Liver (tissue), 9 donors: Measurements from ENCODE around the gene SLC9A3. TPM values are rescaled to one million over a fixed set of nuclear protein-coding genes. Genes with fewer than 3 reads are reported as not detected.

Experiments used
- DNase-seq: peaks from one replicate; pipeline ENCODE4 v3.0.0-alpha.2; 2017; ENCODE audit warnings: low spot score
- H3K27ac ChIP-seq, 2 donors: one replicate each; pipeline ENCODE4 v1.7.0; 2013; ENCODE audit warnings: inconsistent platforms in 2 of 2, low read length in 2 of 2, control low read depth in 1 of 2, low read depth in 1 of 2, mild to moderate bottlenecking in 1 of 2
- H3K27me3 ChIP-seq, 4 donors: one replicate each; pipeline versions ENCODE4 v1.6.1 to v1.7.0; 2013; ENCODE audit warnings: low read length in 3 of 4, inconsistent platforms in 1 of 4, mild to moderate bottlenecking in 1 of 4, moderate library complexity in 1 of 4; ENCODE audit not compliant: control insufficient read depth in 4 of 4, insufficient read depth in 4 of 4
- H3K36me3 ChIP-seq, 4 donors: one replicate each; pipeline versions ENCODE4 v1.6.1 to v1.7.0; 2013; ENCODE audit warnings: low read length in 3 of 4, mild to moderate bottlenecking in 3 of 4, low read depth in 1 of 4, moderate library complexity in 1 of 4; ENCODE audit not compliant: control insufficient read depth in 4 of 4, insufficient read depth in 3 of 4
- H3K4me1 ChIP-seq, 4 donors: one replicate each; pipeline versions ENCODE4 v1.6.1 to v1.7.0; 2013; ENCODE audit warnings: low read length in 3 of 4, mild to moderate bottlenecking in 3 of 4, moderate library complexity in 1 of 4; ENCODE audit not compliant: control insufficient read depth in 4 of 4, insufficient read depth in 4 of 4
- H3K4me3 ChIP-seq, 3 donors: one replicate each; pipeline versions ENCODE4 v1.6.1 to v1.7.0; 2013; ENCODE audit warnings: low read length in 3 of 3, control low read depth in 1 of 3, low read depth in 1 of 3, mild to moderate bottlenecking in 1 of 3
- H3K9ac ChIP-seq, 2 donors: one replicate each; pipeline ENCODE4 v1.7.0; 2013; ENCODE audit warnings: low read length in 2 of 2, mild to moderate bottlenecking in 2 of 2, moderate library complexity in 2 of 2, control low read depth in 1 of 2, low read depth in 1 of 2
- H3K9me3 ChIP-seq, 4 donors: one replicate each; pipeline versions ENCODE4 v1.6.1 to v1.7.0; 2013; ENCODE audit warnings: low read length in 3 of 4; ENCODE audit not compliant: control insufficient read depth in 4 of 4
- CTCF ChIP-seq: fragments of 150-350 bp; IDR thresholded peaks from 2 replicates; pipeline ENCODE4 v1.5.1; 2017; ENCODE audit warnings: improper control_type of control experiment, low read depth, low read length; ENCODE audit not compliant: missing input control
- EGR1 ChIP-seq, 2 donors: IDR thresholded peaks; 2 replicates each; pipeline ENCODE4 v1.6.1; 2016 to 2018; ENCODE audit warnings: antibody characterized with exemption in 2 of 2, low read depth in 2 of 2
- FOXA1 ChIP-seq: IDR thresholded peaks from 2 replicates; pipeline ENCODE4 v1.6.1; 2016; ENCODE audit warnings: antibody characterized with exemption
- FOXA2 ChIP-seq: IDR thresholded peaks from 2 replicates; pipeline ENCODE4 v1.6.1; 2016; ENCODE audit warnings: antibody characterized with exemption
- GABPA ChIP-seq, 2 donors: IDR thresholded peaks in 1 of 2; conservative IDR thresholded peaks in 1 of 2; 2 replicates each; pipeline ENCODE4 v1.6.1; 2016; ENCODE audit warnings: antibody characterized with exemption in 2 of 2, mild to moderate bottlenecking in 1 of 2, moderate library complexity in 1 of 2
- HNF4A ChIP-seq, 2 donors: conservative IDR thresholded peaks; 2 replicates each; pipeline ENCODE4 v1.6.1; 2016; ENCODE audit warnings: antibody characterized with exemption in 2 of 2, mild to moderate bottlenecking in 2 of 2
- HNF4G ChIP-seq: IDR thresholded peaks from 2 replicates; pipeline ENCODE4 v1.6.1; 2016; ENCODE audit warnings: antibody characterized with exemption
- JUND ChIP-seq, 2 donors: IDR thresholded peaks; 2 replicates each; pipeline ENCODE4 v1.6.1; 2016; ENCODE audit warnings: antibody characterized with exemption in 2 of 2
- MAX ChIP-seq: IDR thresholded peaks from 2 replicates; pipeline ENCODE4 v1.6.1; 2016; ENCODE audit warnings: antibody characterized with exemption
- NR2F2 ChIP-seq: IDR thresholded peaks from 2 replicates; pipeline ENCODE4 v1.6.1; 2016; ENCODE audit warnings: antibody characterized with exemption
- RAD21 ChIP-seq, 2 donors: IDR thresholded peaks; 2 replicates each; pipeline ENCODE4 v1.6.1; 2016; ENCODE audit warnings: antibody characterized with exemption in 2 of 2, mild to moderate bottlenecking in 2 of 2
- REST ChIP-seq: IDR thresholded peaks from 2 replicates; pipeline ENCODE4 v1.6.1; 2016; ENCODE audit warnings: antibody characterized with exemption, mild to moderate bottlenecking
- RXRA ChIP-seq, 2 donors: IDR thresholded peaks; 2 replicates each; pipeline ENCODE4 v1.6.1; 2017 to 2018; ENCODE audit warnings: antibody characterized with exemption in 2 of 2, mild to moderate bottlenecking in 1 of 2
- SP1 ChIP-seq: IDR thresholded peaks from 2 replicates; pipeline ENCODE4 v1.6.1; 2018; ENCODE audit warnings: antibody characterized with exemption, mild to moderate bottlenecking
- TAF1 ChIP-seq: conservative IDR thresholded peaks from 2 replicates; pipeline ENCODE4 v1.6.1; 2016; ENCODE audit warnings: antibody characterized with exemption, mild to moderate bottlenecking
- YY1 ChIP-seq: IDR thresholded peaks from 2 replicates; pipeline ENCODE4 v1.6.1; 2016; ENCODE audit warnings: antibody characterized with exemption, mild to moderate bottlenecking
- ZBTB33 ChIP-seq: IDR thresholded peaks from 2 replicates; pipeline ENCODE4 v1.6.1; 2016; ENCODE audit warnings: antibody characterized with exemption
- WGBS: extraction: QIAGEN DNeasy Blood & Tissue Kit; methylation state at CpG from one replicate; pipeline ENCODE4 v1.1.7; 2013; 5-methylcytosine and 5-hydroxymethylcytosine counted together
- polyA plus RNA-seq, 2 donors: library from polyadenylated mRNA; stranded (reverse) in 1 of 2; unstranded in 1 of 2; fragments of 200-250 nt in 1 of 2; fragments of >200 nt in 1 of 2; fragmentation: Nextera tagmentation in 1 of 2; extraction: Ambion mirVana in 1 of 2; gene quantifications; one replicate each; pipeline versions ENCODE4 v1.2.1 to v1.2.3, GENCODE V29; 2013 to 2015
- total RNA-seq, 2 donors: library from RNA; depleted of rRNA; stranded (reverse); fragments of >200 nt; gene quantifications; one replicate each; pipeline ENCODE4 v1.2.3, GENCODE V29; 2014
- donor health status: healthy.
- donor health status: healthy.
- donor health status: healthy.
- donor health status: healthy.
- donor health status: healthy.

The SLC9A3 gene
- total and polyA plus RNA-seq, 4 donors, result 0.31 to 1.0 (median 0.67) TPM

GRCh38 chr5:543351-543750 is 19.1 kb upstream of the SLC9A3 start:
- no peak for DNase-seq
- TF ChIP-seq RAD21 (IDR thresholded peaks at IDR 0.05) (no peak), REST (no peak), HNF4G (no peak), SP1 (no peak), FOXA1 (no peak), YY1 (no peak), GABPA (IDR thresholded peaks at IDR 0.05 in 1 of 2, conservative IDR thresholded peaks at IDR 0.05 in 1 of 2) (no peak), EGR1 (IDR thresholded peaks at IDR 0.05; ENCODE audit: low read depth in 2 of 2) (no peak), CTCF (no peak), FOXA2 (no peak), RXRA (IDR thresholded peaks at IDR 0.05) (no peak), MAX (no peak), TAF1 (no peak), ZBTB33 (no peak), NR2F2 (no peak), JUND (IDR thresholded peaks at IDR 0.05) (no peak), HNF4A (conservative IDR thresholded peaks at IDR 0.05) (no peak)
- no peak overlapping the region for H3K27ac ChIP-seq
- H3K9me3 ChIP-seq, result no peaks in the 10 kb centered on the region
- H3K4me1 ChIP-seq, result peaks cover 0 to 3% (median 0%) of the 10 kb centered on the region in 4 donors
- H3K4me3 ChIP-seq, result no peak overlapping the region
- H3K27me3 ChIP-seq, result peaks cover 0 to 6% (median 0%) of the 10 kb centered on the region in 4 donors
- no peak overlapping the region for H3K9ac ChIP-seq
- 96% methylated on average over 5 of the region's 5 CpGs for WGBS
- no peaks in the 10 kb centered on the region for H3K36me3 ChIP-seq
